IPS DF 4.7 (cell line): ENCODE data around the gene HIRA.
"Not testable (repeated sequence)": the region's sequence is repeated elsewhere in the genome, so short reads cannot be mapped to it uniquely, and the experiment has no call there.

Source experiments
- DNase-seq: peaks from one replicate; pipeline ENCODE4 v3.0.0-alpha.2; 2013; ENCODE audit warnings: low spot score; ENCODE audit errors: extremely low read depth

HIRA gene

DNA sequence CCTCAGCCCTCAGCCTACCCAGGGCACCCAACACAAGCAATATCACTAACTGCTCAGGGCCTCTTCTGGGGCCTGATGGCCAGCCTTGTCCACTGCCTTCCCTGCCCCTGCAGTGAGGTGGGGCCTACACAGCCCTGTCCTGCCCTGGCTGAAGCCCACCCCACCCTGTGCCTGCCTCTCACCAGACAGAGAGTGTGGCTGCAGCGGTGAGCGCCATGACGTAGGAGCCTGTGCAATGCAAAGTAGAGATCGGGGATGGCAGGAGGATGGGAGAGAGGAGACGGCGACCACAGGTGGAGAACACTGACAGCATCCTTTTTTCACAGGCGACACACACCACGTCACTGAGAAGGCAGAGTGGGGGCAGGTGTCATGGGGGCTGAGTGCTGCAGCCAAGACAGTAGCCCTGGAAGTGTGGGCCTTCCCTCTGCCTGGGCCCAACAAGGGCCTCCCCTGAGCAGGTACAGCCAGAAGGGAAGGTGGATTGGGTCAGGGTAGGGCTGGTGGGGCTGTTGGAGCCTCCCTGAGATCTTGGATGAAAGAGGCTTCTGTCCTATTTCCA is 74.7 kb downstream of the HIRA start:
- DNase-seq, result no peak

DNA sequence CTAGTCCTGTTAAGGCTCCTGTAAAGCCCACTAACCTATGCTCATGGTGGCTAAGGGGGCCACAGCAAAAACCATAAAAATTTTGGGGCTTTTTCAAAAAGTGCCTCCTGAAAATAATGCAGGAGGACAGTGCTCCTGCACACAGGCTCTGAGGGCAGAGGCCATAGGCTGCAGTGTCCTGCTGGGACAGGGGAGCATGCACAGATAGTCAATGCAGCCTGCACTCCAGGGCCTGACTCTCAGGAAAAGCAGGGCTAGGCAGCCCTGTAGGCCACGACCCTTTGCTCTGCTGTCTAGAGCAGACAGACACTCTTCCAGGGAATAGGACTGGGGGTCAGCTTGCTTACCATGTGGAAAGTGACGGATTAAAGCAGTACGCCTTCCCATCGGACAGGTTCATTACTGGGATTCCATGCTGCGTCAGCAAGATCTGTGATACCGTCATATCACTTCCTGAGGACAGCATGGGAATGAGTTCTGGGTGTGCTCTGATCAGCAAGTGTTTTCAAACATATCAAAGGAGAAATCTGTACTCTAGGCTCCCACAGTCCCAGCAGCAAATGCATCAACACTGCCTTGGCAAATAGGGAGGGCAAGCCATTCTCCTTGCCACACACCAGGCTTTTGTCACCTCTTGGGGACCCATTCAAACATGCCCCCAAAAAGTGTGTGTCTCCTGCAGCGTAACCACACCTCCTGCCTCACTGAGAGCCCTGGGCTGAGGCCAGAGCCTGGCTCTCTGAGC is 75.9 kb downstream of the HIRA start:
- no peak for DNase-seq

DNA sequence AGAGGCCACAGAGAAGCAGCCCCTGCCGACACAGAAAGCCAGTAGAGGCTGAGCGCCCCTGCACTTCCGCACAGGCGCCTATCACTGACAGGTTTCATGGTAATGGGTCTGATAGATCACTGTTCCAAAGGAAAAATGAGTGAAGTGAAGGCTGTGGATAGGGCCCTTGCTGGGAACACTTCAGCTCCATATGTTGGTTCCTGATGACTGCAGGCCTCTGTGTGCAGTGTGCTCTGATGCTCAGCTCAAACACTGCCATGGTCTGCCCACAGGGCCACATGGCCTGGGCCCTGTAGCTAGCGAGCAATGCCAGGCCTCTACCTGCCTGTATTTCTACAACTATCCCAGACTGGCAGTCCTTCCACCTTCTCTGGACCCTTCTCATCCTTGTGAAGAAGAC is 77.3 kb downstream of the HIRA start:
- no peak for DNase-seq

DNA sequence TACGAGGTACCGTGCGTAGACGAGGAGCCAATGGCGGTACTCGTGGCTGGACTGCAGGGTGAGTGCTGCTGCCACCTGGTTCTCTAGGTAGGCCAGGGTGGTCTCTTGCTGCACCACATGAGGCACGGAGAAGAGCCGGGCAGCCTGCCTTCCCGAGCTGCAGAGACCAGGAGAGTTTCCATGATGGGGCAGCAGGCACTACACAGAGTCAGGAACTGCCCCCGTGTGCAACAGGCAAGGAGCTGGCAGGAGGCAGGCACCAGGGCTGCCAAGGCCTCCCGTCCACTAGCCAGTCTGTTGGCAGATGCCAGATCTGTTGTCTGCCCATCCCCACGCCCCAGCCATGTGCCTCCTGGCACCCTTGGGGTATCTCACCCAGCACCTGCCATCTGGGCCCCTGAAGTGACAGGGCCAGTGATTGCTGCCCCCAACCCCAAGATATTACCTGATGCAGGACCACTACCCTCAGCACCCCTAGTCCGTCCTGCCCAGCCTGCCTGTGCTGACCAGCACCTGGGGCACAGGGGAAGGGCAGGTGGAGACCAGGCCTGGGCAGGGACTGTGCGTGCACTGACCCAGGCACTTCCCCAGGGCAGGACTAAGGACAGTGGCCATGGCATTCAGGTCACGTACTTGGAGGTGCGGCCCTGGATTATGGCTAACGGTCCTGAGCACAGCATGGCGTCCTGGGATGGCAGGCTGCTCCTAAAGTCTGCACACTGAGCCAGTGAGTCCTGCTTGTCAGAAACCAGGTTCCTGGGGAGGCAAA is 78.0 kb downstream of the HIRA start:
- no peak for DNase-seq

DNA sequence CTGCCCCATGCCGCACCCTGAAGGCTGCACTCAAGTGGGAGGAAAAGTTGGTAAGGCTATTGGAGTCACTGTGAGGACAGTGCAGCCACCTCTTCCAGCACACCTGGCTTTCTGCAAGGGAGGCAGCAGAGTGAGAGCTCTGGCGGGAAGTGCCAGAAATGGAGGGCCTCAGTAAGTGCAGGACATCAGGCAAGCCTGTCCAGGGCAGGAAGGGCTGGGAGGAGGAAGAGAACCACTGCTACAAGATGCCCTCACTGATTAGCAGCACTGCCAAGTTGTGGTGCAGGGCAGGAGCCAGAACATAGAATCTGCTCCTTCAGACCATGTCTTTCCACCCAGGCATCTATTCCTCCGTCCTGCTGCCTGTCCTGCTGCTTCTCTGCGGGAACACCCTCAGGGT is 78.8 kb downstream of the HIRA start:
- DNase-seq, result no peak

DNA sequence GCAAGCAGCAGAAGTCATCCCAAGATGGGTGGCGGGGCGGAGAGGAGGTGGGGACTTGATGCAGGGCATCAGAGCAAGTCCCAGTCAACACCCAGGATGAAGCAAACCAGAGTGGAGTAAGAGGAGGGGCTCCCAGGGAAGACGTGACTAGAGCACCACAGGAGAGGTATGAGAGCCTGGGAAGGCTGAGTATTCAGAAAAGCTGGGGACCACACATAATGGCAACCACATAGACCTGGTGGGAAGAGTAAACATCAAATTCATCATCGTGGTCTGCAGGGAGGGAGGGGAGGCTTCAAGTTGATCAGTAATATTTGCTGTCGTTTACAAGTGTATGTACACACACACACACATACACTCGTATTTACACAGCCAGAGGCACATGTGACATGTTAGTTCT is 79.3 kb downstream of the HIRA start:
- no peak for DNase-seq

DNA sequence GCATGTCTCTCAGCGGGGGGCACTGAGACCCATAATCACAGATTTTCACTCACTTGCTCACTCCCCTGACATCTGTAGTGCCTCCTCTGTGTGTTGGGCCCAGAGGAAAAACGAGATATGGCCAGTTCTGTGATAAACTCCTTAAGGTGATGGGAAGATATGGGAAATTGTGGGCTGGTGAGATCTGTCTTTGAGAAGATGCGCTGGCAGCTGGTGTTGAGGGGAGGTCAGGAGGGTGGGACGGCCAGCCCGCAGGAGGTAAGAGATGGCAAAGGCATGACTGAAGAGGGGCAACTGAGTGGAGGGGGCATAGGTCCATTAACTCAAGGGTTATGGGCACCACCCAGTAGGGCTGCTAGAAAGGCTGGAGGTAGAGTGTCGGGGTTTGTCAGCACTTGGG is 79.9 kb downstream of the HIRA start:
- no peak for DNase-seq

DNA sequence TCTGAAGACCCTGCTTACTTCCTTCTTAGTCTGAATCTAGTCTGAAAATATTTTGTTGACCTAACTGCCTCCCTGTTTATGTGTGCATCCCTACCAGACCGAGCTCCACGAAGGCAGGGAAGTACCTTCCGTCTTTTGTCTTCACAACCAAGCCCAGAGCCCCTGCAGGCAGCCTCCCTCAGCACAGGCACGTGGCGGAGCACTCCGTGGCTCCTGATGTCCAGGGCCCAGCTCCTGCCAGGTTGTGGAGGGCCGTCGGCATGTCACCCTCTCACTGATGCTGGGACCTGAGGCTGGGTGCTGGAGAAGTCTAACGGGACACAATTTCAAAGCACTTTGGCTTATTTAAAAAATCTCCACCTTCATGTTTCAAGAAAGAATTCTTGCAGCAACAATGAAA is 80.6 kb downstream of the HIRA start:
- no peak for DNase-seq

DNA sequence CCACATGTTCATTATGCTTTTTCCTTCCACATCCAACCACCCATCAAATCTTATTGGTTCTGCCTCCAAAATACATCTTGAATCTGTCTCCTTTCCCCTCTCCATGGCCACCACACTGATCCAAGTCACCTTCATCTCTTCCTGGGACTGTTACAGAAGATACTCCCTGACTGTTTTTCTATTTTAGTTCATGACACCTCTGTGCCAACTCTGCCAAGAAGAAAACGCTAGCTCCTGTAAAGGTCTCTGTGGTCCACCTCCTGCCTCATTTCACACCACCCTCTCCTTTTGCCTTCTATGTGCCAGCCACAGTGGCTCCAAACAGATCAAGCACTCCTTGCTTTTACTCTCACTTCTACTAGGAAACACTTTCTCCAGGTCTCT is 81.1 kb downstream of the HIRA start:
- no peak for DNase-seq

DNA sequence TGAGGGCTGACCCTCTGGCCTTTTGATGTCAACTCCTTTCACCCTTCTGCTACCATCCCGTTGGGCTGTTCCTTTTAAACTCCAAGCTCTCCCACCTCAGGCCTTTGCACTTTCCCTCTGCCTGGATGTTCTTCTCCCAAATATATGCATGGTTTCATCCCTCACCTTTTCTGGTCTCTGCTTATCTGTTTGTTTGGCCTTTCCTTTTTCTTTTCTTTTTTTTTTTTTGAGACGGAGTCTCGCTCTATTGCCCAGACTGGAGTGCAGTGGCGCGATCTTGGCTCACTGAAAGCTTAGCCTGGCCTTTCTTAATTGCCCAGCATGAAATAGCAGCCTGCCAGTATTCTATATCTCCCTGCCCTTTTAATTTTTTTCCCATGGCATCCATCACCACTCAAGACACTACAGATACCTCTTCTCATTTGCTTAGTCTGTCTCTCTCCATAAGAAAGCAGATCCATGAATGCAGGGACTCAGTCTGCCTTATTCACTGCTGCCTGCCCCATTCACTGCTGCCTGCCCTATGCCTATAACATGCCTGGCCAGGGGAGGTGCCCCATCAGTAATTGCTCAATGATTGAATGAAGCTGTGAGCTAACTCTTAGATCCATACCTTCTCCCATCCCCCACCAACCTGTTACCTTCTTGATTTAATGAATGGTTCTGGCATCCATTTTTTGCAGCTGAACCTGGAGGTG is 81.6 kb downstream of the HIRA start:
- no peak for DNase-seq

DNA sequence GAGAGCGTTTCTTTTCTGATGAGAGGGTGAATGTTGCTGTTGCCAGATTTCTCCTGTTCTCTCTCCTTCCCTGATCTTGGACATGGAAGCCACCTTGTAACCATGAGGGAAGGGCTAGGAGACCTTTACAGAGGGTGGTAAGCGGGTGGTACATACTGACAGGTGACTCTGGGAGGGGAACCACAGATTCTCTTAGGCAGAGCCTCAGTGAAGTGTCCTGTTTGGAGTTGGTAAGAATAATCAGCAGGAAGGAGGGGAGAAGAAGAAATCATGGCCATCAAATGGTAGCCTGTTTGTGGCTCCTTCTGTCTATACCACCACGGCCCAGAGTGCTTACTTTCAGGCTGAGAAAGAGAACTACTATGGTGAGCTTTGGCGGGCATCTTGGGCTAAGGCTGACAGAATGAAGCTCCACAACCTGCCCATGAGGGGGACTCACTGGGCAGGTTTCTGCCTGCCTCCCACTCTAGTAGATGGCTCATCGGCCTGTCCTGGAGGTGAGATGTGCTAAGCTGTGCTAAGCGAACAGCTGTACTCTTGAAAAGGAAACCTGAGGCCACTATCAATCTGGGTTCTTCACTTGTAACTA is 84.8 kb downstream of the HIRA start:
- no peak for DNase-seq

DNA sequence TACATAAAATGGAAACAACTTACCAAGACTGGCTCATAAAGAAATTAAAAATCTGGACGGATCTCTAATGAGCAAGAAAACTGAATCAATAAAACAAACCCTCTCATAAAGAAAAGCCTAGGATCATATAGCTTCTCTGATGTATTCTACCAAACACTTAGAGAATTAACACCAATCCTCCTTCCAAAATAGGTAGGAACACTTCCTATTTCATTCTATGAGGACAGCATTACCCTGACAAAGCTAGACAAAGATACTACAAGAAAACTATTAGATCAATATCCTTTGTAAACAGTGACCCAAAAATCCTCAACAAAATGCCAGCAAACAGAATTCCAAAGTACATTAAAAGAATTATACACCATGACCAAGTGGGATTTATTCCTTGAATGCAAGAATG is 87.1 kb downstream of the HIRA start:
- DNase-seq, result no peak

DNA sequence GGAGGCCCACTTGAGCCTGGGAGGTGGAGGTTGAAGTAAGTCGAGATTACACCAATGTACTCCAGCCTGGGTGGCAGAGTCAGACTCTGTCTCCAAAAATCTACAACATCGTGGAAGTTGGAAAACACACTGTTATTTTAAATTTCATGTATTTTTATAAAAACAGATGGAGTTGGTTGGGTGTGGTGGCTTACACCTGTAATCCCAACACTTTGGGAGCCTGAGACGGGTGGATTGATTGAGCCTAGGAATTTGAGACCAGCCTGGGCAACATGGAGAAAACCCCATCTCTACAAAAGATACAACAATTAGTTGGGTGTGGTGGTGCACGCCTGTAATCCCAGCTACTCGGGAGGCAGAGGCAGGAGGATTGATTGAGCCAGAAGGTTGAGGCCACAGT is 88.1 kb downstream of the HIRA start:
- DNase-seq, result no peak

DNA sequence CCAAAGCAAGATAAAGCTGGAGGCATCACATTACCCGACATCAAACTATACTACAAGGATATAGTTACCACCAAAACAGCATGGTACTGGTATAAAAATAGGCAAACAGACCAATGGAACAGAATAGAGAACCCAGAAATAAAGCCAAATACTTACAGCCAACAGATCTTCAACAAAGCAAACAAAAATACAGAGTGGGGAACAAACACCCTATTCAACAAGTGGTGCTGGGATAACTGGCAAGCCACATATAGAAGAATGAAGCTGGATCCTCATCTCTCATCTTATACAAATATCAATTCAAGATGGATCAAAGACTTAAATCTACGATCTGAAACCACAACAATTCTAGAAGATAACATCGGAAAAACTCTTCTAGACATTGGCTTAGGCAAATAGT is 90.0 kb downstream of the HIRA start:
- no peak for DNase-seq

DNA sequence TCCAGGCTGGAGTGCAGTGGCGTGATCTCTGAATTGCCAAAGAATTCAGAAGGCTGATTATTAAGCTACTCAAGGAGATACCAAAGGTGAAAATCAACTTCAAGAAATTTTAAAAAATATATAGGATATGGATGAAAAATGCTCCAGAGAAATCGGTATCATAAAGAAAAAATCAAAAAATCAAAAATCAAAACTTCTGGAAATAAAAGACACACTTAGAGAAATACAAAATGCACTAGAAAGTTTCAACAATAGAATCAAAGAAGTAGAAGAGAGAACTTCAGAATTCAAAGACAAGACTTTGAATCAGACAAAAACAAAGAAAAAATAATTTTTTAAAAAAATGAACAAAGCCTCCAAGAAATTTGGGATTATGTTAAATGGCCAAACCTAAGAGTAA is 94.4 kb downstream of the HIRA start:
- DNase-seq, result no peak

DNA sequence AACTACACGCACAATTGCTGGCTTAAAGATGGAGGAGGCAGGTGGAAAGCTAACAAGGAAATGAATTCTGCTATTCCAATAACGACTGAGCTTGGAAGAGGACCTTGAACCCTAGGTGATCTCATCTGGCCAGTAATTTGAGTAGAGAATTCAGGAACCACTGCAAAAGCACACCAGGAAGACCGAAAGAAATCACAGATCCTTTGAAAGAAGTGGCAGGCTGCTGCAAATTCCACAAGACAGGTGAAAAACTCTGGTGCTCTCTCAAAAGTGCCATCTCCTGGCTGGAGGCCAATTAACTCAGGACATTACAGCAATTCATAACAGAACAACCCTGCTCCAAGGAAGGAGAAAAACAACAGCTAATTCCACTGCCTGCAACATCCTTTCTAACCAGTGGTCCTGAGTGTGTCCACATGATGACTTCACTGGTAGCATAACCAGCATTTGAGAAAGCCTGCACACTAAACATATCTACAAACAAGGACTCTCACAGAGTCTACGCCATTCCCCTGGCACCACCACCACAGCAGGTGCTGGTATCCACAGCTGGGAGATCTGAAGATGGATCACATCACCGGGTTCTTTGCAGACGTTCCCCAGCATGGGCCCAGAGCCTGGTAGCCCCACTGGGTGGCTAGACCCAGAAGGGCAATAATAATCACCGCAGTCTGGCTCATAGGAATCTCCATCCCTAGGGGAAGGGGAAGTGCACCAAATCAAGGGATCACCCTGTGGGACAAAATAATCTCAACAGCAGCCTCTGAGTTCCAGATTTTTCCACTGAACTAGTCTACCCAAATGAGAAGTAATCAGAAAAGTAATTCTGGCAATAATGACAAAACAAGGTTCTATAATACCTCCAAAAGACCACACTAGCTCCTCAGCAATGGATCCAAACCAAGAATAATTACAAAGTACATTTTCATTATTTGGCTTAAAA is 95.1 kb downstream of the HIRA start:
- DNase-seq, result no peak

DNA sequence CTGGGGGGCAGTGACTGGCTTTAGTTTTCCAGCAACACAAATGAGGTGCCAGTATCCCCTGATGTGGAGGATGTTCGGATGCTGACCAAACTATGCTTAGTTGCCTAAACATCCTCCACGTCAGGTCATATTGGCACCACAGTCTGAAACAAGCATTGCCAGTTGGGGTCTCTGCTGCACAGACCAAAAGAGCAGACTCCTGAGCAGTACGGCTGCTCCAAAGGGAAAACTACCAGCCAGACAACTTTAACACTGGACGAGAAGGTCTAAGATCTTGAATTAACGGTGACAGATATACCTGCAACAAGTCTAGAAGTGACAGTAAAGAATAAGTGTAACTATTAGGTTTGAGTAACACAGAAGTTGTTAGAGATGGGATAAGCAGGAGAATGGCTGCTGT is 99.6 kb downstream of the HIRA start:
- DNase-seq, result no peak

DNA sequence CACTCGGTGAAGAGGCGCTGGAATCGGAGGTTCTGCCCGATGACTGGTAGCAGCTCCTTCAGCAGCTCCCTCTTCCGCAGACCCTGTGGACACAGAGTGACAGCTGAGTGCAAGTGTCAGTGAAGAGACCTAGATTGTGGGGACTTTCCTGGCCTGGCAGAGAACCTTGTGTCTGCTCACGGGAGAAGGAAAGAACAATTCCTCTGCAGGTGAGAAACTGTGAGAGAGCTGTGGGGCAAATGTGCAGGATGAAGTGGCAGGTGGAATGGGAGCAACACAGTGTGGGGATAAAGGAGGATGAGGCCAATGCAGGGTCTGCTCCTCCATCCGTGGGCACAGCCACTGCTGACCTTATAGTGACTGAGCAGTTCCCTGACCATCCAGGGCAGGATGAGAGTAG is 100.1 kb downstream of the HIRA start:
- no peak for DNase-seq

DNA sequence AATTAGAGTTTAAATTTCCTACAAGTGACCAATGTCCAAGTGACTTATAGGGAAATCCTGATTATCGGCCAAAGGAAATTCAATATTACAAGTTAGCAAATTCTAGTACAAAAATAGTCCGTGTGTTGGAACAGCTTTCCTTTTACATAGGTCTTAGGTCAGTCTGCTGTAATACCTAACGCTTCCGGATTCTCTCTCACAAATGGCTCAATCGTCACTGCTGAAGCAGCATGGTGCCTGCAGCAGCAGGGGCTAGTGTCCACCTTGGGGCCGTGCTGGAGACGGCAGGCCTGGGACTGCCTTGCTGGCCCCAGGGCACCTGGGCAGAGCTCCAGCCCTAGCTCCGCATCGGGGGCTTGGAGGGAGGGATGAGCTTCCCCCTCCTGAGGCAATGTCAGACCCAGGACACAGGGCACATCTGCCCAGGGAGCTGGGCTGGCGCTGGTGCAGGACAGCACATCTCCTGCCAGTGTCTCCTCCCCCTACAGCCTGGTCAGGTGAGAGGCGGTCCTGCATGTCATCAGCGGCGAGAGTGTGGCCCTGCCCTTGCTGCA is 100.6 kb downstream of the HIRA start:
- DNase-seq, result no peak

DNA sequence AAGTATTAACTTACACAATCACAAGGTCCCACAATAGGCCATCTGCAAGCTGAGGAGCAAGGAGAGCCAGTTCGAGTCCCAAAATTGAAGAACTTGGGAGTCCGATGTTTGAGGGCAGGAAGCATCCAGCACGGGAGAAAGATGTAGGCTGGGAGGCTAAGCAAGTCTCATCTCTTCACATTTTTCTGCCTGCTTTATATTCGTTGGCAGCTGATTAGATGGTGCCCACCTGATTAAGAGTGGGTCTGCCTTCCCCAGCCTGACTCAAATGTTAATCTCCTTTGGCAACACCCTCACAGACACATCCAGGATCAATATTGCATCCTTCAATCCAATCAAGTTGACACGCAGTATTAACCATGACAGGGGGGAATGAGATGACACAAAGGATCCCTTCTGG is 101.3 kb downstream of the HIRA start:
- DNase-seq, result not testable (repeated sequence)
